HFFc6 (cell line): ENCODE data around the gene LDLRAD4. TPM values are rescaled to one million over a fixed set of nuclear protein-coding genes. Genes with fewer than 3 reads are reported as not detected.

Experiments used
- DNase-seq: peaks from one replicate; pipeline ENCODE4 v3.0.0-alpha.2; 2018
- H3K27ac Mint-ChIP-seq: 2 replicates; pipeline ENCODE4 v1.8.0; 2020; ENCODE audit warnings: mild to moderate bottlenecking, mixed read lengths
- H3K27me3 Mint-ChIP-seq: 2 replicates; pipeline ENCODE4 v1.8.0; 2021; ENCODE audit warnings: mild to moderate bottlenecking, moderate library complexity, mixed read lengths; ENCODE audit not compliant: insufficient read depth
- H3K36me3 Mint-ChIP-seq: 2 replicates; pipeline ENCODE4 v1.8.0; 2021; ENCODE audit warnings: low read depth, mixed read lengths
- H3K4me1 Mint-ChIP-seq: 2 replicates; pipeline ENCODE4 v1.8.0; 2020; ENCODE audit warnings: low read depth, mixed read lengths
- H3K4me3 Mint-ChIP-seq: 2 replicates; pipeline ENCODE4 v1.8.0; 2020; ENCODE audit warnings: mild to moderate bottlenecking, moderate library complexity, mixed read lengths
- H3K9me3 Mint-ChIP-seq: 2 replicates; pipeline ENCODE4 v1.8.0; 2020; ENCODE audit warnings: mild to moderate bottlenecking, mixed read lengths
- CTCF ChIP-seq: fragments of 200-600 bp; sonication (generic); IDR thresholded peaks from 2 replicates; pipeline ENCODE4 v1.5.0; 2021; ENCODE audit warnings: antibody characterized with exemption, mild to moderate bottlenecking
- total RNA-seq, 6 experiments: library from RNA; stranded (reverse); fragmentation: NEBNext Ultra II Directional; extraction: Animal tissue kit (Norgen Biotek cat#: 25700); gene quantifications; 2 replicates in 1 of 6; 3 replicates in 5 of 6; pipeline ENCODE4 v1.2.3, GENCODE V29; 2021

The LDLRAD4 gene
- total RNA-seq, 6 experiments from 2014 or later = not detected

GRCh38 chr18:13492314-13492713 lies 273.8 kb downstream of the LDLRAD4 start:
- Mint-ChIP-seq H3K4me3 (no peak overlapping the region), H3K4me1 (no peaks in the 10 kb centered on the region), H3K9me3 (peaks cover 11% of the 10 kb centered on the region; the same call in 1 of the 2 replicates), H3K27me3 (no peaks in the 10 kb centered on the region; the same call in none of the 2 replicates), H3K36me3 (no peaks in the 10 kb centered on the region; the same call in 1 of the 2 replicates), H3K27ac (no peak overlapping the region)
- no peak for DNase-seq
- TF ChIP-seq CTCF = no peak

- no peaks in the 10 kb centered on the region; the same call in 1 of the 2 replicates for H3K27me3 Mint-ChIP-seq
- peaks cover 17% of the 10 kb centered on the region; the same call in 1 of the 2 replicates for H3K9me3 Mint-ChIP-seq
- no peak for TF ChIP-seq CTCF
- H3K4me1 Mint-ChIP-seq = no peaks in the 10 kb centered on the region
- DNase-seq = no peak
- H3K36me3 Mint-ChIP-seq = no peaks in the 10 kb centered on the region; the same call in 1 of the 2 replicates
- no peak overlapping the region for H3K27ac Mint-ChIP-seq
- no peak overlapping the region for H3K4me3 Mint-ChIP-seq
Measured at GRCh38 chr18:13493079-13493478, 274.5 kb downstream of the LDLRAD4 start.

GRCh38 chr18:13493725-13494124 lies 275.2 kb downstream of the LDLRAD4 start:
- Mint-ChIP-seq H3K4me3 (no peak overlapping the region), H3K27me3 (no peaks in the 10 kb centered on the region; the same call in none of the 2 replicates), H3K9me3 (peaks cover 21% of the 10 kb centered on the region), H3K27ac (no peak overlapping the region), H3K4me1 (no peaks in the 10 kb centered on the region), H3K36me3 (no peaks in the 10 kb centered on the region; the same call in 1 of the 2 replicates)
- TF ChIP-seq CTCF = no peak
- no peak for DNase-seq

- DNase-seq = no peak
Measured at GRCh38 chr18:13494871-13495445, 276.4 kb downstream of the LDLRAD4 start.

GRCh38 chr18:13495961-13496360 lies 277.4 kb downstream of the LDLRAD4 start:
- H3K27ac Mint-ChIP-seq = no peak overlapping the region
- no peak for TF ChIP-seq CTCF

More at GRCh38 chr18:13494871-13495445, 276.4 kb downstream of the LDLRAD4 start:
- Mint-ChIP-seq H3K9me3 (peaks cover 34% of the 10 kb centered on the region), H3K27me3 (no peaks in the 10 kb centered on the region; the same call in none of the 2 replicates), H3K4me1 (no peaks in the 10 kb centered on the region), H3K36me3 (peaks cover 12% of the 10 kb centered on the region), H3K27ac (no peak overlapping the region), H3K4me3 (no peak overlapping the region)
- TF ChIP-seq CTCF = no peak

More at GRCh38 chr18:13495961-13496360, 277.4 kb downstream of the LDLRAD4 start:
- no peaks in the 10 kb centered on the region for H3K4me1 Mint-ChIP-seq
- DNase-seq = no peak
- no peak overlapping the region for H3K4me3 Mint-ChIP-seq
- H3K36me3 Mint-ChIP-seq = peaks cover 13% of the 10 kb centered on the region
- H3K27me3 Mint-ChIP-seq = no peaks in the 10 kb centered on the region; the same call in none of the 2 replicates
- peaks cover 35% of the 10 kb centered on the region for H3K9me3 Mint-ChIP-seq
